Stimulated activated memory B cell treated with anti-CD40 and anti-IgM and Interleukin-4, amounts not matched to agents 10 μg/mL and 1 μg/mL and 100 μg/mL, for 72 hours (primary cell): ENCODE measurements around the gene FGD6.
A peak's percentile ranks its signal among the peaks of the same experiment; 100 is the strongest.

ENCODE experiments used
- ATAC-seq: fragments of 150-1000 bp; cut with Tn5 transposase; 2 replicates; pipeline ENCODE4 v1.10.0; 2021
- H3K27ac Mint-ChIP-seq: one replicate; pipeline ENCODE4 v1.8.0; 2022; ENCODE audit warnings: mild to moderate bottlenecking, mixed read lengths
- H3K27me3 Mint-ChIP-seq: one replicate; pipeline ENCODE4 v1.8.0; 2022; ENCODE audit warnings: mixed read lengths
- H3K36me3 Mint-ChIP-seq: one replicate; pipeline ENCODE4 v1.8.0; 2022; ENCODE audit warnings: mixed read lengths
- H3K4me1 Mint-ChIP-seq: one replicate; pipeline ENCODE4 v1.8.0; 2022; ENCODE audit warnings: mixed read lengths
- H3K4me3 Mint-ChIP-seq: one replicate; pipeline ENCODE4 v1.8.0; 2022; ENCODE audit warnings: mild to moderate bottlenecking, moderate library complexity, mixed read lengths
- H3K9me3 Mint-ChIP-seq: one replicate; pipeline ENCODE4 v1.8.0; 2022; ENCODE audit warnings: mixed read lengths

FGD6 gene

DNA sequence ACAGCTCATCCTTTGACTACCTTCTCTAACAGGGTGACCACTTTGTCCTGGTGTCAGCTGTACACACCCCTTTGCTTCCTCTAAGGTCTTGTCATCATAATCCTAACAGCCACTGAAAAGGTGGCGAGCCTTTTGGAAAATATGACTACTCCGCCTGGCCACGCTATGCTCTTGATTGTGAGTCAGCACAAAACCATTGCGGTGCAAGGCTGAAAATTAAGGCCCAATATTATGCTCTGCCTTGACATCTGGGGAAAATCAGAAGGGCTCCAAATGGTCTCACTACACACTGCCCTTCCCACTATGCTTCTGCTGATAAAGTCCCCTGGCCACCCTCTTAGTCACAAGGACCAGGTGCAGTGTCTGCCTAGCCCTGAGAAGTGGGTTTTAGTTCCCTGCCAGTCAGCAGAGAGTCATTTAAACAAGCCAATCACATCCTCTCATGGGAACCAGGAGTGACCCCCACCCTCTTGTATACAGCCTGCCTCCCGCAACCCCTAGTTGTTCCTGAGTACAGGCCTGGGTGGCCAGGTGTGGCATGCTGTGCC, 34.3 kb downstream of the FGD6 start:
- Mint-ChIP-seq H3K4me1 (peaks cover 9% of the 10 kb centered on the region), H3K4me3 (no peak overlapping the region), H3K36me3 (no peaks in the 10 kb centered on the region), H3K9me3 (no peaks in the 10 kb centered on the region), H3K27ac (no peak overlapping the region), H3K27me3 (no peaks in the 10 kb centered on the region)
- peak; percentile 73 for ATAC-seq

DNA sequence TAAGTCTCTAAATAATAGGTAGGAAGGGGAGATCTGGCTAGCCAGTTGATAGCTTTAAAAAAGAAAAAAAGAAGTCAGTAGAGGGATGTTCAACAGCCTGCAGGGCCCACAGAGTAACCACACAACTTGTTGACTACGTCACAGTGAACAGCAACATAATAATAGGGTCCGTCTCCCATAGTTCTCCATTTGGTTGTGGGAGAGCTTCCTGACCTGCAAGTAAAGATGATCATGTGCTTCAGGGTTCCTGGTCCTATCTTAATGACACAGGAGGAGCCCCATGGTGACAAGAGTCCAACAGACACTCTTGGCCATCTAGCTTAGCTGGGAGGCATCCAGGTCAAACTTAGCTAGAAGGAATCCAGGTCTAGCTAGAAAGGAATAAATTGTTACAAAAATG, 36.2 kb downstream of the FGD6 start:
- H3K4me3 Mint-ChIP-seq: no peak overlapping the region
- peaks cover 12% of the 10 kb centered on the region for H3K4me1 Mint-ChIP-seq
- no peaks in the 10 kb centered on the region for H3K36me3 Mint-ChIP-seq
- no peaks in the 10 kb centered on the region for H3K27me3 Mint-ChIP-seq
- no peak overlapping the region for H3K27ac Mint-ChIP-seq
- no peaks in the 10 kb centered on the region for H3K9me3 Mint-ChIP-seq
- ATAC-seq: no peak

- H3K27me3 Mint-ChIP-seq: no peaks in the 10 kb centered on the region
These were observed 38.3 kb downstream of the FGD6 start for GRCh38 chr12:95179011-95179410.

DNA sequence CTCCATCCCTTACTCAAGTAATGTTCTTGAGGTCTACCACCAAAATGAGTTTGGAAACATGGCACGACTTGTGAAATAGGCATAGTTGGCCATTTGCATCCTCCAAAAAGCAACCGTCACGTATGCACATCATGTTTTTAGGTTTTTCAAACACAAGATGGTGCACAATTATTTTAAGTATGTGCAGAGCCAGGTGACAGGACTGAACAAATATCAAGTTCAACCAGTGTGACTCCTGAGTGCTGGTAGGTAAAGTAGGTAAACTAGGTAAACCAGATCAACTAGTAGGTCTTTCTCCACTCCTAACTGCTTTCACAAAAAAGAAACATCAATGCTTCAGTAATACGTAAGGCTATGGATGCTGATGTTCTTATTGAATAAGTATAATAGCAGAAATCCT, 39.1 kb downstream of the FGD6 start:
- Mint-ChIP-seq H3K4me1 (peaks cover 7% of the 10 kb centered on the region), H3K4me3 (no peak overlapping the region)

More at GRCh38 chr12:95179011-95179410, 38.3 kb downstream of the FGD6 start:
- Mint-ChIP-seq H3K4me3 (no peak overlapping the region), H3K27ac (no peak overlapping the region), H3K4me1 (peaks cover 7% of the 10 kb centered on the region), H3K36me3 (no peaks in the 10 kb centered on the region), H3K9me3 (no peaks in the 10 kb centered on the region)
- no peak for ATAC-seq

GRCh38 chr12:95177201-95177768, 40.0 kb downstream of the FGD6 start:
- H3K36me3 Mint-ChIP-seq: no peaks in the 10 kb centered on the region

More for the DNA sequence above, 39.1 kb downstream of the FGD6 start:
- H3K27me3 Mint-ChIP-seq: no peaks in the 10 kb centered on the region
- no peaks in the 10 kb centered on the region for H3K36me3 Mint-ChIP-seq
- no peak overlapping the region for H3K27ac Mint-ChIP-seq
- H3K9me3 Mint-ChIP-seq: no peaks in the 10 kb centered on the region
- no peak for ATAC-seq

DNA sequence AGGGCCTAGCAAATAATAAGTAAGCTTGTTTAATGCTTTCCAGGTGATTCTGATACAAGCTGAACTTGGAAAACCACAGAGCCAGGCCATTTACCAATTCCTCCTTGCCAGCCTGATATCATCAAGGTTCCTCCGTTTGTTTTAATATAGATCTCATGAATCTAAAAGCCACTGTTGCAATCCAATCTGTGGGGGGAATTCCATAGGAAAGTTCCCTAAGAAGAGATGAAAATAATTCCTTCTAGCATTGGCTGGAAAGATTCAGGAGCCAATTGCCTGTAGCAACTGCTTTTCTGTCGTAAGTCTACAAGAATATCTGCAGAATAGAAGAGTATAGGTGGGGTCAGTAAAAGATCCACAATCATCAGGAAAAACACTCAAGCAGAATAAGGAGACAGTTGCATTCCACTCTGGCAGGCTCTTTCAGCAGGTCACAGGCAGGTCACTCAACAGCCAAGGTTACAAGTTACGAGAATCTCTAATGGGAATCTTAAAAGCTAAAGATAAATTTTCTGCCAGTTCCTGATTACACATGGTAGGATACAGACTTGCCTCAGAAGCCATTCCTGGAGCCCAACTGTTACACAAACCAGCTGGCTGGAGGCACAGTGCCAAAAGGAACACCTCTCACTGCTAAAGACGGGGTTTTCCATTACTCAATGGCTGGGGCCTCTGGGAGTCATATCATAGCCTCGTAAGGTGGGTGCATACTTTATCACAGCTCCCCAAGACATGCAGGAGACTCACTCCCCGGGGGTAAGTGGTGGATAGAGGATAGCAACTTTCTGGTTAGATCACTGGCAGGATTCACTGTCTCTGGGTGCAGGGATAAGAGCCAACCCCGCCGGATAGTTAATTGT, 43.6 kb downstream of the FGD6 start:
- H3K4me3 Mint-ChIP-seq: no peak overlapping the region
- peaks cover 5% of the 10 kb centered on the region for H3K36me3 Mint-ChIP-seq
- no peak for ATAC-seq
- no peaks in the 10 kb centered on the region for H3K9me3 Mint-ChIP-seq
- no peaks in the 10 kb centered on the region for H3K27me3 Mint-ChIP-seq
- H3K4me1 Mint-ChIP-seq: peaks cover 7% of the 10 kb centered on the region
- no peak overlapping the region for H3K27ac Mint-ChIP-seq

More at GRCh38 chr12:95177201-95177768, 40.0 kb downstream of the FGD6 start:
- Mint-ChIP-seq H3K27me3 (no peaks in the 10 kb centered on the region), H3K9me3 (no peaks in the 10 kb centered on the region), H3K4me1 (peaks cover 7% of the 10 kb centered on the region), H3K4me3 (no peak overlapping the region), H3K27ac (no peak overlapping the region)
- no peak for ATAC-seq

GRCh38 chr12:95169368-95169767, 47.9 kb downstream of the FGD6 start:
- no peak for ATAC-seq
- Mint-ChIP-seq H3K27me3 (no peaks in the 10 kb centered on the region), H3K4me3 (no peak overlapping the region), H3K27ac (no peak overlapping the region), H3K9me3 (no peaks in the 10 kb centered on the region), H3K4me1 (no peaks in the 10 kb centered on the region), H3K36me3 (peaks cover 5% of the 10 kb centered on the region)

DNA sequence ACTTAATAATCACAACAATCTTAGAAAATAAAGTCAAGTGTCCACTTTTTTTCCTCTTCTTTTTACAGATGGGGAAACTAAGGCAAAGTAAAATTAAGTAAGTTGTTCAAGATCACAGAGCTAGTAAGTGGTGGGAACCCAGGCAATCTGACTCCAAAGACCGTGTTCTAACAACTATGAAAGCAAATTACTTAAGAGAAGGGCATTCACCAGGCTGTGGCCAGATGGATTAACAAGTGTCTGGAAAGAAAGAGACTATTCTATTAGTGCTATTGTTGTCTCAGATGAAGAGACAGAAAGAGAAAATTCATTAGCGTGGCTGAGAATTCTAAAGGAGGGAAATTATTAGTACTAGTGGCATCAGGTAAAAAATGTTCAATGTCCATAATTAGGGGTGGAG, 48.5 kb downstream of the FGD6 start:
- Mint-ChIP-seq H3K27me3 (no peaks in the 10 kb centered on the region), H3K36me3 (peaks cover 5% of the 10 kb centered on the region), H3K27ac (no peak overlapping the region), H3K9me3 (no peaks in the 10 kb centered on the region), H3K4me3 (no peak overlapping the region), H3K4me1 (no peaks in the 10 kb centered on the region)
- ATAC-seq: no peak

DNA sequence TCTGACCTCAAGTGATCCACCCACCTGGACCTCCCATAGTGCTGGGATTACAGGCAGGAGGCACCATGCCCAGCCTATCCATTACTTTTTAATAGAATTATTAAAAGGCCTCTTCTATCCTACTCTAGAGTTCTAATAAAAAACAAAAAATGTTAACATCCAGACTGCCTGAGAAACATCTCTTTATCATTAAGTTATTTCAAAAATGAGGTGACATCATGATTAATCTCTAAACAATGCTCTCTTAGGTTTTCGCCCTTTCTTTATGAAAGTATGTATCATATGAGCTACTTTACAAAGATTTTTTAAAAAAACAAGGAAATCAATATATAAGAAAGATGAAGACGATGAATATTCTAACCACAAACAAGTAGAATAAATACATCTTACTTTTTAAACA, 52.6 kb downstream of the FGD6 start:
- Mint-ChIP-seq H3K9me3 (no peaks in the 10 kb centered on the region), H3K27me3 (no peaks in the 10 kb centered on the region), H3K27ac (no peak overlapping the region), H3K4me1 (no peaks in the 10 kb centered on the region), H3K4me3 (no peak overlapping the region), H3K36me3 (peaks cover 5% of the 10 kb centered on the region)
- ATAC-seq: no peak

DNA sequence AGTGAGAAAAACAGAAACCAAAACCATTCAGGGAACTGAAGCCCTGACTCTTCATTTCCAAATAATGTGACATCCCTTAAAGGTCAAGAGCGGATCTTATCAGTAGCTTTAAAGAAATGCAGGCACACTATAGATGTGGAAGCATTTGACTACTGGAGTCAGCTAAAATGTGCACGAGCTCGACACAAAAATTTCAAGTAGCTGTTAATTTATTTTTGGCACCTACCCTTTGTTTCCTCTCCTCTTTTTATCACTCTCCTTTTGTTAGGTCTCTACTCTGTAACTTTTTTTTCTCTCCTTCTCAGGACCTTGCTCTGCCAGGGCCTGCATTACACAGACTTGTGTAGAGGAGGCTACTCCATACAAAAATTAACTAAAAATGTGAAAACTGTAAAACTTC, 58.3 kb downstream of the FGD6 start:
- Mint-ChIP-seq H3K4me3 (no peak overlapping the region), H3K36me3 (peaks cover 9% of the 10 kb centered on the region), H3K27ac (no peak overlapping the region), H3K9me3 (peaks cover 4% of the 10 kb centered on the region), H3K4me1 (no peaks in the 10 kb centered on the region), H3K27me3 (peaks cover 8% of the 10 kb centered on the region)
- no peak for ATAC-seq

DNA sequence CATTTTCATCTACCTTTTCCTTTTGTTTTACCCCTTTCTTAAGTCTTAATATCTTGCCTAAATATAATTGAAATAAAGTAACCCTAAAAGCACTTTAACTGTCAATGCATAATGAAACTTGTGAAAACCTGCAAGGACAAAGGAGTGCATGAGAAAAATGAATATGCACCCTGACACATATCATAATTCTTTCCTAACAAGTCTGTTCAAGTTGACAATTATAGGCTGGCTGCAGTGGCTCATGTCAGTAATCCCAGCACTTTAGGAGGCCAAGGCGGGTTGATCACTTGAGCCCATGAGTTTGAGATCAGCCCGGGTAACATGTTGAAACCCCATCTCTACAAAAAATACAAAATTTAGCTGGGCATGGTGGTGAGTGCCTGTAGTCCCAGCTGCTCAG, 65.4 kb downstream of the FGD6 start:
- ATAC-seq: no peak
- Mint-ChIP-seq H3K27ac (no peak overlapping the region), H3K36me3 (peaks cover 6% of the 10 kb centered on the region), H3K9me3 (peaks cover 4% of the 10 kb centered on the region), H3K27me3 (peaks cover 4% of the 10 kb centered on the region), H3K4me1 (peaks cover 8% of the 10 kb centered on the region), H3K4me3 (no peak overlapping the region)

- no peak for ATAC-seq
- Mint-ChIP-seq H3K9me3 (peaks cover 1% of the 10 kb centered on the region), H3K36me3 (peaks cover 2% of the 10 kb centered on the region), H3K4me1 (peaks cover 8% of the 10 kb centered on the region), H3K27ac (no peak overlapping the region), H3K4me3 (no peak overlapping the region), H3K27me3 (peaks cover under 1% of the 10 kb centered on the region)
These were observed 65.9 kb downstream of the FGD6 start for GRCh38 chr12:95151406-95151805.

GRCh38 chr12:95150501-95150900, 66.8 kb downstream of the FGD6 start:
- H3K4me3 Mint-ChIP-seq: no peak overlapping the region

GRCh38 chr12:95147866-95148265, 69.4 kb downstream of the FGD6 start:
- H3K27me3 Mint-ChIP-seq: no peaks in the 10 kb centered on the region
- ATAC-seq: no peak
- no peak overlapping the region for H3K27ac Mint-ChIP-seq
- H3K4me1 Mint-ChIP-seq: peaks cover 8% of the 10 kb centered on the region
- H3K9me3 Mint-ChIP-seq: no peaks in the 10 kb centered on the region
- no peaks in the 10 kb centered on the region for H3K36me3 Mint-ChIP-seq
- H3K4me3 Mint-ChIP-seq: no peak overlapping the region

More at GRCh38 chr12:95150501-95150900, 66.8 kb downstream of the FGD6 start:
- Mint-ChIP-seq H3K27me3 (no peaks in the 10 kb centered on the region), H3K9me3 (no peaks in the 10 kb centered on the region), H3K4me1 (peaks cover 8% of the 10 kb centered on the region), H3K36me3 (no peaks in the 10 kb centered on the region), H3K27ac (no peak overlapping the region)
- ATAC-seq: no peak

GRCh38 chr12:95146769-95147168, 70.5 kb downstream of the FGD6 start:
- Mint-ChIP-seq H3K4me3 (no peak overlapping the region), H3K9me3 (no peaks in the 10 kb centered on the region), H3K4me1 (peaks cover 8% of the 10 kb centered on the region), H3K27ac (no peak overlapping the region), H3K36me3 (no peaks in the 10 kb centered on the region), H3K27me3 (no peaks in the 10 kb centered on the region)
- no peak for ATAC-seq
